Lower lobe of right lung (tissue), 2 donors: Measurements from ENCODE around the gene WDR90. TPM values are rescaled to one million over a fixed set of nuclear protein-coding genes. Genes with fewer than 3 reads are reported as not detected.
A peak's percentile ranks its signal among the peaks of the same experiment; 100 is the strongest.

ENCODE experiments used
- ATAC-seq, 2 donors: fragments of 200-7000 bp; cut with Tn5 transposase; one replicate each; pipeline ENCODE4 v1.9.1; 2020 to 2022; ENCODE audit warnings: mild to moderate bottlenecking in 2 of 2, moderate library complexity in 2 of 2
- DNase-seq: peaks from one replicate; pipeline ENCODE4 v3.0.0-alpha.2; 2020
- H3K27ac ChIP-seq: fragments of 200-600 bp; one replicate; pipeline ENCODE4 v1.8.0; 2022
- H3K27me3 ChIP-seq: fragments of 200-600 bp; one replicate; pipeline ENCODE4 v1.8.0; 2022; ENCODE audit warnings: low read depth
- H3K36me3 ChIP-seq: fragments of 200-600 bp; one replicate; pipeline ENCODE4 v1.8.0; 2022; ENCODE audit warnings: mild to moderate bottlenecking
- H3K4me1 ChIP-seq: fragments of 200-600 bp; one replicate; pipeline ENCODE4 v1.8.0; 2022
- H3K4me3 ChIP-seq: fragments of 200-600 bp; one replicate; pipeline ENCODE4 v1.8.0; 2022; ENCODE audit warnings: mild to moderate bottlenecking
- H3K9me3 ChIP-seq: fragments of 200-600 bp; one replicate; pipeline ENCODE4 v1.8.0; 2022
- CTCF ChIP-seq: fragments of 200-600 bp; IDR thresholded peaks from one replicate; pipeline ENCODE4 v1.8.0; 2022; ENCODE audit warnings: antibody characterized with exemption, mild to moderate bottlenecking
- intact Hi-C: fragments of 100-400 bp; cut with DNase I; formaldehyde crosslinking; loops from one replicate; pipeline ENCODE4 v1.11.0; 2022
- total RNA-seq: library from RNA; stranded (reverse); fragmentation: NEBNext Ultra II Directional; extraction: Animal tissue kit (Norgen Biotek cat#: 25700); gene quantifications from one replicate; pipeline ENCODE4 v1.2.1, GENCODE V29; 2021
- donor health status: DM: no; HTN: yes; CAD: no; lungs with severe emphysema.

Gene WDR90
- total RNA-seq, 1 donor from 2014 or later: 31.4 TPM

- Histone ChIP-seq H3K4me1 (peaks cover 34% of the 10 kb centered on the region), H3K27me3 (peaks cover 60% of the 10 kb centered on the region), H3K27ac (no peak overlapping the region), H3K36me3 (no peaks in the 10 kb centered on the region), H3K4me3 (peak overlapping the region; percentile 50), H3K9me3 (no peaks in the 10 kb centered on the region)
- intact Hi-C loops: no loop called here
- ATAC-seq: no peak
- DNase-seq: no peak
- TF ChIP-seq CTCF: no peak
These were observed 45.2 kb downstream of the WDR90 start for GRCh38 chr16:694187-694862.

GRCh38 chr16:694863-695354 lies 45.7 kb downstream of the WDR90 start:
- intact Hi-C loops: no loop called here
- no peak overlapping the region for H3K27ac ChIP-seq
- H3K27me3 ChIP-seq: peaks cover 66% of the 10 kb centered on the region
- H3K4me1 ChIP-seq: peaks cover 29% of the 10 kb centered on the region
- H3K4me3 ChIP-seq: peak overlapping the region; percentile 50
- DNase-seq: no peak
- ATAC-seq: no peak
- no peaks in the 10 kb centered on the region for H3K9me3 ChIP-seq
- no peaks in the 10 kb centered on the region for H3K36me3 ChIP-seq
- TF ChIP-seq CTCF: no peak

GRCh38 chr16:695355-696089 lies 46.4 kb downstream of the WDR90 start:
- H3K4me1 ChIP-seq: peaks cover 26% of the 10 kb centered on the region
- H3K27me3 ChIP-seq: peaks cover 72% of the 10 kb centered on the region
- H3K27ac ChIP-seq: no peak overlapping the region
- ATAC-seq: peak; percentile 69 to 81
- peak; percentile 74 for DNase-seq
- H3K36me3 ChIP-seq: no peaks in the 10 kb centered on the region
- H3K4me3 ChIP-seq: peak overlapping the region; percentile 50
- H3K9me3 ChIP-seq: no peaks in the 10 kb centered on the region
- intact Hi-C loops: no loop called here
- no peak for TF ChIP-seq CTCF

GRCh38 chr16:698911-699671 lies 49.9 kb downstream of the WDR90 start:
- no peak for TF ChIP-seq CTCF
- H3K4me3 ChIP-seq: no peak overlapping the region
- H3K27me3 ChIP-seq: peaks cover 86% of the 10 kb centered on the region
- DNase-seq (no peak), ATAC-seq (no peak)
- intact Hi-C loops: no loop called here
- peaks cover 26% of the 10 kb centered on the region for H3K4me1 ChIP-seq
- H3K36me3 ChIP-seq: no peaks in the 10 kb centered on the region
- no peak overlapping the region for H3K27ac ChIP-seq
- no peaks in the 10 kb centered on the region for H3K9me3 ChIP-seq

GRCh38 chr16:700684-701584 lies 51.8 kb downstream of the WDR90 start:
- peak; percentile 47 to 61 for ATAC-seq
- Histone ChIP-seq H3K4me1 (peaks cover 11% of the 10 kb centered on the region), H3K27ac (no peak overlapping the region), H3K9me3 (no peaks in the 10 kb centered on the region), H3K4me3 (no peak overlapping the region), H3K27me3 (peaks cover 82% of the 10 kb centered on the region), H3K36me3 (no peaks in the 10 kb centered on the region)
- no peak for TF ChIP-seq CTCF
- DNase-seq: no peak
- intact Hi-C loops: no loop called here
